NCI-H2081 (cell line): ENCODE data around the gene OTOGL.

Experiments used
- DNase-seq, 2 experiments: peaks; one replicate each; lab custom pipeline; 2025; lab: John Stamatoyannopoulos, UW

Gene OTOGL

GRCh38 chr12:80364056-80364455 lies 264.7 kb downstream of the OTOGL start:
- no peak for DNase-seq

DNA sequence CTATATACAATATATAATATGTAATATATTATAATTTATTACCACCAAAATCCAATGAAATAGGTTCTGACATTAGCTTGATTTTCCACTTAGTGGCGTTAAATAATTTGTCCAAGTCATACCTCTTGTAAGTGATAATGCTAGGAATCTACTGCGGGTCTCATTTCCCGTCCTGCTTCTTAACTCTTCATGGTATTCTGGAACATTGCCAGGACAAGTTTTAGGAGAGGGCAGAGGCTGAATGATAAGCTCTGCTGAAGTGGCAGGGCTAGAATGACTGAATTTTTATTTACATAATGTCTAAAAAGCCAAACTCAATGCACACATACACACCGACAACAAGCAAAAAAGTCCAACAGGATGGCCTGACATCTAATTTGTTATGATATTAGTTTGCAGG lies 274.3 kb downstream of the OTOGL start:
- DNase-seq, result no peak

DNA sequence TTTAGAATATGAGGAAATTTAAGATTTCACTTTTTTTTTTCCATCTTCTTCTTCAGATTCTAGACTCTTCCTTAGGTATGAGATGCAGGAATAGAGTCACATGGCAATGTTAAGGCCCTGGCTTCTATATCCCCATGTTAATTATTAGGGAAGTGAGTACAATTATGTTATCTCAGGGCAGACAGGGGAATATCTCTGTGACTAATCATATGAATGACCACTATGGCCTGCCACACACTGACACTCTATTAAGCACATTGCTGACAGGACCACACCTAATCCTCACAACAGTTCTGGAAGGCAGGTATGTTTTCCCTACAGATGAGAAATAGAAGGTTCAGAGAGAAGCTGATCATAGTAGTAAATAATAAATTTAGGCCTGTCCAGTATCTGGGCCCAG lies 275.3 kb downstream of the OTOGL start:
- no peak for DNase-seq

GRCh38 chr12:80377140-80377794 lies 277.9 kb downstream of the OTOGL start:
- no peak for DNase-seq

DNA sequence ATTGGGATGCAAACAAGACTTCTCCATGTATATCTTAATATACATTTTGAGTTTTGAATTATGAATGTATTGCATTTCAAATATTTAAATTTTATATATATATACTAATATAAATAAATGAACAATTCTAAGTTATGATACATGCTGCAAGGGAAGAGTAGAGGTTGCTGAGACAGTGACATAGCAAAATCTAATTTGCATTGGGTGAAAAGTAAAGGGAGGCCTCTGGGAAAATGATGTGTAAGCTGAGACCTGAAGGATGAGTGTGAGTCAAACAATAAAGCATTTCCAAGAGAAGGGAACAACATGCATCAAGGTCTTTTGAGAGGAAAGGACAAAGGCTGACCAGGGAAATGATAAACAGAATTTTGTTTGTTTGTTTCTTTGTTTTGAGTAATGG lies 281.8 kb downstream of the OTOGL start:
- DNase-seq, result no peak

DNA sequence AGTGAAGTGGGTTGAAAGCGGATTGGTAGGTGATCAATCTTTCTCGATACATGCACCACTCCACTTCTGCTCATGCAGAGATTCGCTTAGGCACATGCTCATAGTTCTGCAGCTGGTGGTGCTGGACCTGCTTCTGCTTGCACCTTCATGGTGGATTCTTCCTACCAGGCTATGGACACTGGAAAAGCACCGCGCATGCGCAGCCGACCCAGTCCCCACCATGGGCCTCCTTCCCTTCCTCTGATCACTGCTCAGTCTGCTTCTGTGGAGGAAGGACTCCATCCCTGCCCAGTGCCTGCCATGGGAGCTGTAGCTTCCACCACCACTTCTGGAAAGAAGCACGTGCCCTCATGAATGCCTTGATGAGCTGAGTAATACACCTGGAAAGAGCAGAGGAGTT lies 282.9 kb downstream of the OTOGL start:
- no peak for DNase-seq

GRCh38 chr12:80400571-80400991 lies 301.2 kb downstream of the OTOGL start:
- no peak for DNase-seq

DNA sequence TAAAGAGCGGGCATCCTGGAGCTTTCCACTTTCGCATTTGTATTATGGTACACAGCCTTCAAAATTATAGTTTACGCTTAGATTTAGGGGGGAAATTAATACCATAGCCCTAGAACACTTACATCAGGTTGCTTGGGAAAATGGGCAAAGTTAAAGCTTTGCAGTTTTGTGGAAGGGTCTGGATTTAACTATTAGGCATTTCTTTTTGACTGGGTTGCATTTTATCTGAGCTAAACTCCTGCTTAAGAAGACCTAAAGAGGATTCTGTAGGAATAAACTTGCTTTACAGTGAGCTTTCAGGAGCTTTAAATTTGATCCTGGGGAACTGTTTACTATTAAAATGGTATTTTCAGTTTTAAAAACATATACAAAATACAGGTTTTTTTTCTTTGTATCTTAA lies 301.9 kb downstream of the OTOGL start:
- DNase-seq, result no peak

DNA sequence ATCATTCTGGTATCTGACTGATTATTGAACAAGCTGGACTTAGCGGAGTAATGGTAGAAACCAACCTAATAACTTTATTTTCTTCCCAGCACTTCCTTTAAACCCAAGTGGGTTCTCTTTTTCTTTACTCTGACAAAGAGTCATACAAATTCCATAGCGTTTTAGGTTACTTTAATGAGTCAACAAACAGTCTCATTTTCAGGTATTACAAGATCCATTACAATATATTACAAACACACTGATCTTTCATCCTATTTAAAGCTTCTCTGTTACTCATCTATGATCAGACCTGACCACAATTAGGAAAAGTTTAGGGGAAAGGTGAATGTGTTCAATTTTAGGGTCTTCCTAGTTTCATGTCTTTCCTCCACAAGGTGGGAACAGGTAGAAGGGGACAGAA lies 305.3 kb downstream of the OTOGL start:
- no peak for DNase-seq

- DNase-seq, result no peak
Measured at GRCh38 chr12:80406253-80406652, 306.9 kb downstream of the OTOGL start.

- DNase-seq, result no peak
Measured at GRCh38 chr12:80411787-80412186, 312.4 kb downstream of the OTOGL start.

- peak; percentile 75 to 77 for DNase-seq
Measured at GRCh38 chr12:80412343-80412953, 313.1 kb downstream of the OTOGL start.

DNA sequence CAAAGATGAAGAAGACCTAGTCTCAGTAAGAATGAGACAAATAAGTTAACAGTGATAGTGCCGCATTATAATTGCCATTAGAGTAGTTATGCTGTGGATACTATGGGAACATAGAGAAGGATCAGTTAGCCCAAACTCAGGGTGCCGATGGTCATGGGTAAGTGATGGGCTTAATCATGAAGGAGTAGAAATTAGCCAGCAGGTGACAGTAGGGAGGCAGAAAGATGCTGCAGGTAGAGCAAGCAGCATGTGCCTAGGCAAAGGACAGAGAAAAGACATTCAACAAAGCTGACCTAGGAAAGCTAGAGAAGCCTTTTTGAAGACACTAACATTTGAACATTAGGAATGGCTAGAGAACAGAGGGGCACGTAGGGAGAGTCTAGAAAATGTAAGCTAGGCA lies 314.1 kb downstream of the OTOGL start:
- no peak for DNase-seq

GRCh38 chr12:80415466-80415865 lies 316.1 kb downstream of the OTOGL start:
- no peak for DNase-seq

- DNase-seq, result no peak
Measured at GRCh38 chr12:80419644-80420043, 320.3 kb downstream of the OTOGL start.

GRCh38 chr12:80420075-80420474 lies 320.7 kb downstream of the OTOGL start:
- no peak for DNase-seq

DNA sequence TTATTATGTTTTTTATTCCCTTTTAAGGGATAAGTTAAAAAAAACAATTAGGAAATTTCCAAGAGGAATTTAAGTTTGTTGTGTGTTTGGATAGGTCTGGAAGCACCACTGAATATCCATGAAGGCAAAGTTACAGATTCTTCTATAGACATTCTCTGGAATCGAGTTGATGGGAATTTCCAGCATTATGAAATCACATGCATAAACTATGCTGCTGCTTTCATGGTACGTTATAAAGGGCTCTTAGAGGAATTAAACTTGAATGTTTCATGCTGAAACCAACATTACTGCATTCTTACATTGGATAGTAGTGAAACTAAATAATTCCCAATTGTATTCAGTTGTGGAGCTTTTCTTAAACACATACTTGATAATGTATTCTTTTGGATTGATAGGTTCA lies 323.2 kb downstream of the OTOGL start:
- no peak for DNase-seq
